Measurements from ENCODE around the gene MAEA.
"Not testable (repeated sequence)": the region's sequence is repeated elsewhere in the genome, so short reads cannot be mapped to it uniquely, and the experiment has no call there.

MAEA gene

GRCh38 chr4:1321946-1322650 lies 32.4 kb downstream of the MAEA start:
- DNase-seq (ENCODE audit: low read depth), result no peak

- no peak for DNase-seq (ENCODE audit: low read depth)
Measured at GRCh38 chr4:1323280-1323634, 33.6 kb downstream of the MAEA start.

GRCh38 chr4:1323635-1324442 lies 34.1 kb downstream of the MAEA start:
- DNase-seq (ENCODE audit: low read depth), result no peak

- not testable (repeated sequence) for DNase-seq (ENCODE audit: low read depth)
Measured at GRCh38 chr4:1324443-1325175, 34.9 kb downstream of the MAEA start.

GRCh38 chr4:1325176-1325480 lies 35.4 kb downstream of the MAEA start:
- DNase-seq (ENCODE audit: low read depth), result no peak

- no peak for DNase-seq (ENCODE audit: low read depth)
Measured at GRCh38 chr4:1325681-1326635, 36.3 kb downstream of the MAEA start.

GRCh38 chr4:1326751-1327525 lies 37.2 kb downstream of the MAEA start:
- no peak for DNase-seq (ENCODE audit: low read depth)

- DNase-seq (ENCODE audit: low read depth), result no peak
Measured at GRCh38 chr4:1327526-1328266, 38.0 kb downstream of the MAEA start.

- no peak for DNase-seq (ENCODE audit: low read depth)
Measured at GRCh38 chr4:1328267-1329155, 38.8 kb downstream of the MAEA start.

- DNase-seq (ENCODE audit: low read depth), result no peak
Measured at GRCh38 chr4:1329408-1330371, 40.0 kb downstream of the MAEA start.

- DNase-seq (ENCODE audit: low read depth), result no peak
Measured at GRCh38 chr4:1330761-1331590, 41.3 kb downstream of the MAEA start.

GRCh38 chr4:1331591-1332353 lies 42.1 kb downstream of the MAEA start:
- DNase-seq (ENCODE audit: low read depth), result no peak

GRCh38 chr4:1332686-1333085 lies 43.0 kb downstream of the MAEA start:
- no peak for DNase-seq (ENCODE audit: low read depth)

GRCh38 chr4:1333256-1333655 lies 43.6 kb downstream of the MAEA start:
- no peak for DNase-seq (ENCODE audit: low read depth)

GRCh38 chr4:1333851-1334578 lies 44.3 kb downstream of the MAEA start:
- DNase-seq (ENCODE audit: low read depth), result not testable (repeated sequence)

- no peak for DNase-seq (ENCODE audit: low read depth)
Measured at GRCh38 chr4:1334579-1334895, 44.8 kb downstream of the MAEA start.
